ENCODE measurements around the gene PPP2R2B.
"Not testable (repeated sequence)": the region's sequence is repeated elsewhere in the genome, so short reads cannot be mapped to it uniquely, and the experiment has no call there.

Gene PPP2R2B

DNA sequence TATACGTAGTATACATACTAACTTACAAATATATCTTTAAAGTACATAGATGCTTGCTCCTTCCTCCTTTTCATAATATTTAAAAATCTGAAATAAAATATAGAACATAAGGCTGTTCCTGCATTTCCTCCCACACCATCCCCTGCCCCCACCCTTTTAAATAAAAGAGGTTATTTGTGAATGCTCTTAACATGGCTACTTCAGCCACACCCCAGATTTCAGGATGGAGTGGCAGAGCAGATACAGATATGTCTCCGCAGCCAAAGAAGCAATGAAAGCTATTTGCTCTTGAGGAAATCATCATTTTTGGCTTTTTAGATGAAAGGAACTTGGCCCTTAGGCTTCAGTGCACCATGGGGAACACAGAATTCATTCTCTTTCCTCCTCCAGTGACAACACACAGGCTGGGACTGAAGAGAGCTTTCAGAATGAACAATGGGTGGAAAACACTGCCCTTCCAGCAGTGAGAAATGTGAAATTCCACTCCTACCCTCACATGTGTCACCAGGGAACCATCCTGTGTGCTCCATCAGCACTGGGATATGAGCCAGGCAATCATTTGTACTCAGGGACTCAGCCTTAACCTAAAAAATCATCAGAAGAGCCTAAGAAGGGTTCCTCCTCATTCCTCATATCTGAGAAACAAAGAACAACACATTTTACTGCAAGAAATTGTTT lies 134.3 kb downstream of the PPP2R2B start:
- Histone ChIP-seq H3K9ac (ENCODE audit: low read length) (no peak overlapping the region), H3K4me1 (ENCODE audit: control insufficient read depth, low read depth, low read length) (peaks cover 4% of the 10 kb centered on the region), H3K56ac (ENCODE audit: low read length) (peak overlapping the region; percentile 56), H3K4ac (ENCODE audit: low read depth, low read length) (no peak overlapping the region), H3K18ac (ENCODE audit: low read length) (peak overlapping the region; percentile 60), H3K23ac (ENCODE audit: low read length) (no peak overlapping the region), H2AK5ac (ENCODE audit: low read length) (no peak overlapping the region), H4K8ac (ENCODE audit: low read depth, low read length) (no peak overlapping the region), H2BK120ac (ENCODE audit: low read depth, low read length) (no peak overlapping the region), H3K4me3 (ENCODE audit: low read length) (no peak overlapping the region), H2BK15ac (replicated peaks; ENCODE audit: low read depth) (no peak overlapping the region), H3K27ac (ENCODE audit: low read depth, low read length) (no peak overlapping the region), H3K79me1 (ENCODE audit: low read length) (no peaks in the 10 kb centered on the region), H2BK5ac (ENCODE audit: low read length) (no peak overlapping the region), H3K36me3 (ENCODE audit: control insufficient read depth, insufficient read depth, low read length) (no peaks in the 10 kb centered on the region), H3K27me3 (ENCODE audit: insufficient read depth, low read length, poor library complexity) (no peaks in the 10 kb centered on the region), H4K5ac (ENCODE audit: low read length) (peak overlapping the region; percentile 97), H3K4me2 (ENCODE audit: low read length) (no peak overlapping the region), H3K79me2 (ENCODE audit: control insufficient read depth, insufficient read depth, low read length) (no peaks in the 10 kb centered on the region)
- WGBS (ENCODE audit: extremely low coverage, insufficient coverage, low lambda C conversion rate): no CpG with 5 or more reads among the region's 2 CpGs
- DNase-seq: peak; percentile 47

DNA sequence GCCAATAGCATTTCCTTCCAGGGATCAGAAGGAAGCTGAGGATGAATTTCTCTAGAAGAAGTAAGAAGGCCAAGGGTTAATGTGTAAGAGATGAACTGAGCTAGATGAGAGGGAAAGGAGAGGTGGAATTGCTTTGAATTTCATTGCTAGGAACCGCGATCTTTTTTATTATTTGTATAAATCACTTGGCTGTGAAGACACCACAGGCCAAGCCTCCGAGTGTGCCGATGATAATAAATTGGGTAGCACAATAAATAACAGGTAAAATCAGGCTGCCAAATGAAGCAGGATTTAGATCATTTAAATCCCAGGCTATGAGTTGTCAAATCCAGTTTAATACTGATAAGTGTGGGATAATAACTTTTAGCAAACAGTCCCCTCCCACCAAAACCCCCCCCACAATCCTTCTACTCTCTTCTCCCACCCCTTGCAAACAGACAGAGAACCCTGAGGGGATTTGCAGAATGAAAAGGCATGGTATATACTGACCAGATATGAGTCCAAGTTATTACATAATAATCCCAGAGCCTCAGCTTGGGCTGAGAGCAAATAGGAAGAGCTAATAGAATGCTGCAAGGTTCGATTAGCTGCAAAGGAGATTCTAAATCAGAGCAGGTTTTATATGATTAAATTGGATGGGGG lies 143.5 kb downstream of the PPP2R2B start:
- DNase-seq: no peak
- no CpG with 5 or more reads among the region's 5 CpGs for WGBS (ENCODE audit: extremely low coverage, insufficient coverage, low lambda C conversion rate)

GRCh38 chr5:146732962-146733361 lies 145.6 kb downstream of the PPP2R2B start:
- H3K4me1 ChIP-seq (ENCODE audit: control insufficient read depth, low read depth, low read length): no peaks in the 10 kb centered on the region
- no CpG with 5 or more reads among the region's 3 CpGs for WGBS (ENCODE audit: extremely low coverage, insufficient coverage, low lambda C conversion rate)
- H3K56ac ChIP-seq (ENCODE audit: low read length): no peak overlapping the region
- H3K27me3 ChIP-seq (ENCODE audit: insufficient read depth, low read length, poor library complexity): no peaks in the 10 kb centered on the region
- no peak overlapping the region for H2AK5ac ChIP-seq (ENCODE audit: low read length)
- H2BK120ac ChIP-seq (ENCODE audit: low read depth, low read length): no peak overlapping the region
- no peaks in the 10 kb centered on the region for H3K79me1 ChIP-seq (ENCODE audit: low read length)
- H3K4ac ChIP-seq (ENCODE audit: low read depth, low read length): no peak overlapping the region
- no peak overlapping the region for H3K9ac ChIP-seq (ENCODE audit: low read length)
- no peaks in the 10 kb centered on the region for H3K36me3 ChIP-seq (ENCODE audit: control insufficient read depth, insufficient read depth, low read length)
- H4K8ac ChIP-seq (ENCODE audit: low read depth, low read length): no peak overlapping the region
- no peak overlapping the region for H2BK5ac ChIP-seq (ENCODE audit: low read length)
- H3K4me3 ChIP-seq (ENCODE audit: low read length): no peak overlapping the region
- H3K27ac ChIP-seq (ENCODE audit: low read depth, low read length): no peak overlapping the region
- no peak overlapping the region for H3K23ac ChIP-seq (ENCODE audit: low read length)
- no peak for DNase-seq
- H3K18ac ChIP-seq (ENCODE audit: low read length): no peak overlapping the region
- no peaks in the 10 kb centered on the region for H3K79me2 ChIP-seq (ENCODE audit: control insufficient read depth, insufficient read depth, low read length)
- H4K5ac ChIP-seq (ENCODE audit: low read length): no peak overlapping the region
- H3K4me2 ChIP-seq (ENCODE audit: low read length): no peak overlapping the region
- peak overlapping the region; percentile 74 for H2BK15ac ChIP-seq (replicated peaks; ENCODE audit: low read depth)

More for the DNA sequence above, 143.5 kb downstream of the PPP2R2B start:
- H2BK120ac ChIP-seq (ENCODE audit: low read depth, low read length): no peak overlapping the region
- H3K56ac ChIP-seq (ENCODE audit: low read length): no peak overlapping the region
- no peak overlapping the region for H3K27ac ChIP-seq (ENCODE audit: low read depth, low read length)
- H2BK15ac ChIP-seq (replicated peaks; ENCODE audit: low read depth): no peak overlapping the region
- no peak overlapping the region for H3K23ac ChIP-seq (ENCODE audit: low read length)
- no peak overlapping the region for H4K8ac ChIP-seq (ENCODE audit: low read depth, low read length)
- no peak overlapping the region for H3K4me2 ChIP-seq (ENCODE audit: low read length)
- no peak overlapping the region for H3K4ac ChIP-seq (ENCODE audit: low read depth, low read length)
- H3K4me1 ChIP-seq (ENCODE audit: control insufficient read depth, low read depth, low read length): no peaks in the 10 kb centered on the region
- H4K5ac ChIP-seq (ENCODE audit: low read length): no peak overlapping the region
- H3K4me3 ChIP-seq (ENCODE audit: low read length): no peak overlapping the region
- no peak overlapping the region for H3K9ac ChIP-seq (ENCODE audit: low read length)
- H3K36me3 ChIP-seq (ENCODE audit: control insufficient read depth, insufficient read depth, low read length): no peaks in the 10 kb centered on the region
- no peak overlapping the region for H2AK5ac ChIP-seq (ENCODE audit: low read length)
- H3K79me2 ChIP-seq (ENCODE audit: control insufficient read depth, insufficient read depth, low read length): no peaks in the 10 kb centered on the region
- H2BK5ac ChIP-seq (ENCODE audit: low read length): no peak overlapping the region
- H3K18ac ChIP-seq (ENCODE audit: low read length): peak overlapping the region; percentile 39
- no peaks in the 10 kb centered on the region for H3K79me1 ChIP-seq (ENCODE audit: low read length)
- H3K27me3 ChIP-seq (ENCODE audit: insufficient read depth, low read length, poor library complexity): no peaks in the 10 kb centered on the region

- Histone ChIP-seq H2AK5ac (ENCODE audit: low read length) (no peak overlapping the region), H3K18ac (ENCODE audit: low read length) (no peak overlapping the region), H3K4me3 (ENCODE audit: low read length) (no peak overlapping the region), H3K4me1 (ENCODE audit: control insufficient read depth, low read depth, low read length) (no peaks in the 10 kb centered on the region), H3K27me3 (ENCODE audit: insufficient read depth, low read length, poor library complexity) (no peaks in the 10 kb centered on the region), H3K9ac (ENCODE audit: low read length) (no peak overlapping the region), H4K5ac (ENCODE audit: low read length) (no peak overlapping the region), H3K79me1 (ENCODE audit: low read length) (no peaks in the 10 kb centered on the region), H3K56ac (ENCODE audit: low read length) (no peak overlapping the region), H3K27ac (ENCODE audit: low read depth, low read length) (no peak overlapping the region), H3K4me2 (ENCODE audit: low read length) (no peak overlapping the region), H3K23ac (ENCODE audit: low read length) (no peak overlapping the region), H3K79me2 (ENCODE audit: control insufficient read depth, insufficient read depth, low read length) (no peaks in the 10 kb centered on the region), H3K36me3 (ENCODE audit: control insufficient read depth, insufficient read depth, low read length) (no peaks in the 10 kb centered on the region), H2BK120ac (ENCODE audit: low read depth, low read length) (no peak overlapping the region), H2BK15ac (replicated peaks; ENCODE audit: low read depth) (no peak overlapping the region), H2BK5ac (ENCODE audit: low read length) (no peak overlapping the region), H3K4ac (ENCODE audit: low read depth, low read length) (no peak overlapping the region), H4K8ac (ENCODE audit: low read depth, low read length) (no peak overlapping the region)
- DNase-seq: peak; percentile 81
- WGBS (ENCODE audit: extremely low coverage, insufficient coverage, low lambda C conversion rate): no CpG with 5 or more reads among the region's 5 CpGs
Observed at GRCh38 chr5:146731909-146732659, 146.5 kb downstream of the PPP2R2B start.

DNA sequence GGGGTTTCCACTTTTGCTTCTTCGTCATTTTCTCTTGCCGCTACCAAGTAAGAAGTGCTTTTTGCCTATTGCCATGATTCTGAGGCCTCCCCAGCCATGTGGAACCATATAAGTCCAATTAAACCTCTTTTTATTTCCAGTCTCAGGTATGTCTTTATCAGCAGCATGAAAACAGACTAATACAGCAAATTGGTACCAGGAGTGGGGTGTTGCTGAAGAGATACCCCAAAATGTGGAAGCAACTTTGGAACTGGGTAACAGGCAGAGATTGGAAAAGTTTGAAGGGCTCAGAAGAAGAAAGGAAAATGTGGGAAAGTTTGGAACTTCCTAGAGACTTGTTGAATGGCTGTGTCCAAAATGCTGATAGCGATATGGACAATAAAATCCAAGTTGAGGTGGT lies 149.8 kb downstream of the PPP2R2B start:
- H2BK15ac ChIP-seq (replicated peaks; ENCODE audit: low read depth); H3K9ac ChIP-seq (ENCODE audit: low read length); H3K18ac ChIP-seq (ENCODE audit: low read length); H4K5ac ChIP-seq (ENCODE audit: low read length); H3K56ac ChIP-seq (ENCODE audit: low read length); H3K4ac ChIP-seq (ENCODE audit: low read depth, low read length); H2BK120ac ChIP-seq (ENCODE audit: low read depth, low read length); H3K23ac ChIP-seq (ENCODE audit: low read length); H3K79me2 ChIP-seq (ENCODE audit: control insufficient read depth, insufficient read depth, low read length); H3K4me2 ChIP-seq (ENCODE audit: low read length); H2BK5ac ChIP-seq (ENCODE audit: low read length); H3K27me3 ChIP-seq (ENCODE audit: insufficient read depth, low read length, poor library complexity); H2AK5ac ChIP-seq (ENCODE audit: low read length); H3K27ac ChIP-seq (ENCODE audit: low read depth, low read length); H3K79me1 ChIP-seq (ENCODE audit: low read length); H3K36me3 ChIP-seq (ENCODE audit: control insufficient read depth, insufficient read depth, low read length); H4K8ac ChIP-seq (ENCODE audit: low read depth, low read length); H3K4me3 ChIP-seq (ENCODE audit: low read length); H3K4me1 ChIP-seq (ENCODE audit: control insufficient read depth, low read depth, low read length); DNase-seq: not testable (repeated sequence)
- WGBS (ENCODE audit: extremely low coverage, insufficient coverage, low lambda C conversion rate): no CpG with 5 or more reads among the region's 3 CpGs

Measured in mesendoderm (in vitro differentiated cells).